NCI-H2196 (cell line): ENCODE measurements around the gene PPM1H.
"Not testable (repeated sequence)": the region's sequence is repeated elsewhere in the genome, so short reads cannot be mapped to it uniquely, and the experiment has no call there.

Source experiments
- DNase-seq: peaks from one replicate; lab custom pipeline; 2025; ENCODE audit not compliant: unreplicated experiment; lab: John Stamatoyannopoulos, UW

Gene PPM1H

DNA sequence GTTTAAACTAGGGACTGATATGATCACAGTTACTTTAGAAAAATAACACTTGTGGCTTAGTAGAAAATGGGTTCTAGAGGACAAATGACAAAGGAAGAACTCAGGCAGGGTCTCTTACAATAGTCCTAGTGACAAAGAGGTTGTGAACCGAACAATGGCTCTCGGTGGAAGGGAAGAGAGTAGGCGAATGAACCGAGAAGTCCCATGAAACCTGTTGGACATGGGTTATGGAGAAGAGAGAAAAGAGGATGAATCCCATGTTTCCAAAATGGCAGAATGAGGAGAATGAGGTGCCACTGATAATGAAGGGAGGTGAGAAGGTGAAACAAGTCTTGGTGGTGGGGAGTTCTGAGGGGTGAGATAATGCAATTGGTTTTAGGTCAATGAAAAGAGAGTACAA lies 94.1 kb downstream of the PPM1H start:
- DNase-seq: no peak

DNA sequence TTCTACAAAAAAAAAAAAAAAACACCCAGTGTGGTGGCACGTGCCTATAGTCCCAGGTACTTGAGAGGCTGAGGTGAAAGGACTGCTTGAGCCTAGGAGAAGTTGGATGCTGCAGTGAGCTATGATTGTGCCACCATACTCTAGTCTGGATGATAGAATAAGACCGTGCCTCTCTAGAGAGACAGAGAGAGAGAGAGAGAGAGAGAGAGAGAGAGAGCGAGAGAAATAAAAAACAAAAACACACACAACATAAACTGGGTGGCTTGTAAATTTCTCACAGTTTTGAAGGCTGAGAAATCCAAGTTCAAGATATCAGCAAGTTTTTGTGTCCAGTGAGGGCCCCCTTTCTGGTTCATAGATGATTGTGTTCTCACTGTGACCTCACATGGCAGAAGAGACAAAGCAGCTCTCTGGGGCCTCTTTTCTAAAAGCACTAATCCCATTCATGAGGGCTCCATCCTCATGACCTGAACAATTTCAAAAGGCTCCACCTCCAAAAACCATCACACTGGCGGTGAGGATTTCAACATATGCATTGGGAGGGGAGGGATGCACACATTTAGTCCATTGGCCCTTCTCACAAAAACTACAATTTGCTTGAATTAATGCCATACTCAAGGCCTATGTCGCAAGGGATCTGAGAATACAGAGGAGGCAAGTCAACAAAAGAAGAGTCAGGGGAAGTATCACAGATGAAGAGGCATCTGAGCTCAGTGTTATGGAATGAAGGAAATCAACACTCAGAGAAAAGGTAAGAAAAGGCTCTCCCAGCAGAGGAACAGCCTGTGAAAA lies 94.9 kb downstream of the PPM1H start:
- DNase-seq: no peak

GRCh38 chr12:62834971-62835547 lies 99.9 kb downstream of the PPM1H start:
- no peak for DNase-seq

- DNase-seq: no peak
Observed at GRCh38 chr12:62834406-62834805, 100.5 kb downstream of the PPM1H start.

DNA sequence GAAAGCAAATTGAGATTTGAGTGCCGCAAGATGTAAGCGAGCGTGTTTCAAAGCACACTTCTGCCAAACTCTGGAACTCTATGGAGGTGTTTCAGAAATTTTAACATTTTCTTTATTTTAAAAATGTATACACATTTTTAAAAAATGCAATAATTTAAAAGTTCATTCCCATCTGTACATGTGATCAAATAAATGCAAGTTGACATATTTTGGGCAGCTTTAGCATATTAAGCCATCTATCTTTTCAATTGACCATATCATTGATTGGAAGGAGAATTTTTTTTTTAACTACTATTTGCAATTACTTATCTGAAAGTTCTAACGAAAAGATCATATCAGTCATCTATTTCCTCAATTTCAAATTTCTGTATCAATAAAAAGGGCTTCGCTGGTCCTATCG lies 101.3 kb downstream of the PPM1H start:
- DNase-seq: no peak

DNA sequence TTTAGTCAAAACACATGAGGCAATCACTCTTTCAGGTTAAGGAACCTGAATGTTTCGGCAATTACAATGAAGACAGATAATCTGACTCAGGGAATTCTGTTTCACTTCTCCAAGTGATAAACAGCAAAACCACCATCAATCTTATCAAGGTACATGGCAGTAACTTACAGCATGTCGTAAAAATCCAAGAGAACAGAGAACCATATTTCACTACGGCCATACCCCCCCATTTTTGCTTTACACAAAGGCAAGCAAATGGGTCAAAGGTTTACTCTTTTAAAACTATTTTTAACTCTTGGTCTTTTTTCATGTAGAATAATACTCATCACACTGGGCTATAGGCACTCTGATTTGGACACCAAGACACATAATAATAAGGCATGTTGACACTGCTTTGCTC lies 102.4 kb downstream of the PPM1H start:
- no peak for DNase-seq

DNA sequence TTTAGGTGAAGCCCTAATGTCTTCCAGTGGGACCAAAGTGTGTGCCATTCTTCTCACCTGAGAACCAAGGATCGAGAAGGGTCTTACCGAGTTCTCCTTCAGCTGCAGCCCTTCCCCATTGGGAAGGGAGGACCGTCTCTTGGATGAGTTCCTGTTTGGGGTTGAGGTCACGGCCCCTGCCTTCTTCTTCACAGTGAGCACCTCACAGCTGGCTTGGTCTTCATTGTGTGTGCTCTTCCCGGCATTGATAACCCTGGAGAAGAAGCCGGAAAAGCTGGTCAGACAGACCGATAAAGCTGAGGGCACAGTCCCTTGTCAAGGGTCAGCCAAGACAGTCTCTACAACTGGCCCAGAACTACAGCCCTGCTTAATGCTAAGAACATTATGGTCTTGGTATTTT lies 102.9 kb downstream of the PPM1H start:
- no peak for DNase-seq

GRCh38 chr12:62827855-62828254 lies 107.1 kb downstream of the PPM1H start:
- DNase-seq: no peak

DNA sequence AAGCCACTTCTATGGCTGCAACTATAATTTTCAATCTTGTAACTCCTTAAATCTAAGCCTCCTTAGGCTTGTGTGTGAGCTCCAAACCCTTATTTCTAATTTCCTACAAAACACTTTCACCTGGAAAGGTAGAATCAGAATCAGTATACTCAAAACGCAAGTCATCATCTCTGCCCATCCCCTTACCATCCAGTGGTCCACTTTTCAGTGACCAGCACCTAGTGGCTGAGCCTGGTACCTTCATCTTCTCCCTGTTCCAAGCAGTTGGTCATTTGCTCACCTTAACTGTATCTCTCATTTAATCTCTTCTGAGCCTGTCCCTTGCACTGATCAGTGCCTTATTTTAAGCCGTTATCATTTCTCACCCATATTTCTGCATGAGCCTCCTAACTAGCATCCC lies 107.9 kb downstream of the PPM1H start:
- DNase-seq: no peak

DNA sequence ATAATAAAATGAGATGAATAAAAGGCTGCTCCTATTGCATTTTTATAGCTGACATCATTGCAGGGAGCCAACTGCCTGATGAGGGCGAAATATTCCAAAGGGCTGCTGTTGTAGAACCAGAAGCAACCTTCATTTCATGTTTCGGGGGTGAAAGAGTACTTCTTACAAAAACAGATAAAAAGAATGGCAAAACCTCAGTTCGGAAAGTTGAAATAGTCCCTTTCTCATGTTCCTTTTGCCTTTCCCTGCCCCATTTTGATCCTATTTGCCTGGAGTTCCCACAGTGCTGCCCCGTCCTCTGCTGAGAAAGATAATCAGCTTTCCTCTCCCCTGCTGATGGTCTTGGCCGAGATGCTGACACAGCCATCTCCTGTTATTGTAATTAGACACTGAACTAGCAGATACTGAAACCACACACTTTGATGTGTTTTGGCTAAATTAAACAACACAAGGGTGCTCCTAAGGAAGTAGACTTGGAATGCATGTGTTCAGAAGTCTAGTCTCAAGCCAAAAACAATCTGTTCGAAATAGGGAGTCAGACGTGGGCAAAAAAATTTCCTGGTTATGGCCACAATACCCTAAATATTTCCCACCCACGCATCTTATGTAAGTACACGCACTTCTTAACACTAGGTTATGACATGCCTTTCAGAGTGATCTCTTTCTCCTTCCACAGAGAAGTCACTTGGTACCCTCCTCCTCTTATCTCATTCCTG lies 117.2 kb downstream of the PPM1H start:
- DNase-seq: peak; percentile 40

DNA sequence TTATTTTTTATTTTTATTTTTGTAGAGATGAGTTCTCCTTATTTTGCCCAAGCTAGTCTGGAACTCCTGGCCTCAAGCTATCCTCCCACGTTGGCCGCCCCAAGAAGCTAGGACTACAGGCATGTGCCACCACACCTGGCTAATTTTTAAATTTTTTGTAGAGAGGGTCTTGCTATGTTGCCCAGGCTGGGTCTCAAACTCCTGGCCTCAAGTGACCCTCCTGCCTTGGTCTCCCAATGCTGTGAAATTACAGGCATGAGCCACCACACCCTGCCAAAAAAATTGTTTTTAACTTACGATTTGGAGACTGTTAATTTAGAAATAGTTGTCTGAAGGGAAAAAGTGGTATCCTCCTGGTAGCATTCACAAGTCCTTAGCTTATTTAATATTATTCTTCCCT lies 120.7 kb downstream of the PPM1H start:
- DNase-seq: no peak

GRCh38 chr12:62813031-62813829 lies 121.7 kb downstream of the PPM1H start:
- DNase-seq: no peak

- not testable (repeated sequence) for DNase-seq
Observed at GRCh38 chr12:62811481-62811880, 123.5 kb downstream of the PPM1H start.

- no peak for DNase-seq
Observed at GRCh38 chr12:62808166-62808879, 126.6 kb downstream of the PPM1H start.

DNA sequence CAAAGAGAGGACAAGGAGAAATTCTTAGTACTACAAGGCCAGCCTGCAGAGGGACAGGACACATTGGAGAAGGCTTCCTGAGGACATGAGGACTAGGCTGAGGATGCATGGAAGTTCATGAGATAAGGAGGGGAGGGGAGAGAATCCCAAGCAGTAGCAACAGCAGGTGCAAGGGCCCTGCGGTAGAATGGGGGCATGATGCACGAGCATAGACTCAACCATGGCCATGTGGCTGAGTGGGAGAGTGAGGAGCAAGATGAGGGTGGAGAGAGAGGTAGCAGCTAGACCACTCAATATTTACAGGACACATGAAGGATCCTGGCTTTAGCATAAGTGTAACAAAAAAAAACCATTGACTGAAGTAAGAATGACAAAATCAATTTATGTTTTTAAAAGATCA lies 128.1 kb downstream of the PPM1H start:
- DNase-seq: no peak

- no peak for DNase-seq
Observed at GRCh38 chr12:62806244-62806836, 128.6 kb downstream of the PPM1H start.

- DNase-seq: no peak
Observed at GRCh38 chr12:62805517-62805916, 129.4 kb downstream of the PPM1H start.

- DNase-seq: no peak
Observed at GRCh38 chr12:62803756-62804155, 131.2 kb downstream of the PPM1H start.

GRCh38 chr12:62802984-62803383 lies 132.0 kb downstream of the PPM1H start:
- no peak for DNase-seq

GRCh38 chr12:62802321-62802720 lies 132.6 kb downstream of the PPM1H start:
- DNase-seq: no peak
